SIG-M5 treated with dmso at 0.1 percent for 504 hours (cell line): ENCODE measurements around the gene SMARCC2.
"Not testable (repeated sequence)": the region's sequence is repeated elsewhere in the genome, so short reads cannot be mapped to it uniquely, and the experiment has no call there.

Experiments
- DNase-seq: peaks from one replicate; lab custom pipeline; 2025; ENCODE audit not compliant: unreplicated experiment; lab: John Stamatoyannopoulos, UW

Gene SMARCC2

GRCh38 chr12:56212361-56212760, 23.1 kb upstream of the SMARCC2 start:
- no peak for DNase-seq

- DNase-seq: no peak
Measured at GRCh38 chr12:56208006-56208405, 18.7 kb upstream of the SMARCC2 start.

GRCh38 chr12:56206452-56207166, 17.3 kb upstream of the SMARCC2 start:
- DNase-seq: peak; percentile 48

- no peak for DNase-seq
Measured at GRCh38 chr12:56205445-56205844, 16.2 kb upstream of the SMARCC2 start.

GRCh38 chr12:56204275-56204674, 15.0 kb upstream of the SMARCC2 start:
- no peak for DNase-seq

GRCh38 chr12:56202838-56203237, 13.6 kb upstream of the SMARCC2 start:
- DNase-seq: no peak

- DNase-seq: no peak
Measured at GRCh38 chr12:56202366-56202765, 13.1 kb upstream of the SMARCC2 start.

- DNase-seq: no peak
Measured at GRCh38 chr12:56198836-56199235, 9.6 kb upstream of the SMARCC2 start.

GRCh38 chr12:56197921-56198635, 8.8 kb upstream of the SMARCC2 start:
- DNase-seq: no peak

GRCh38 chr12:56196818-56197550, 7.7 kb upstream of the SMARCC2 start:
- not testable (repeated sequence) for DNase-seq

GRCh38 chr12:56193025-56193578, 3.8 kb upstream of the SMARCC2 start:
- peak; percentile 92 for DNase-seq

- no peak for DNase-seq
Measured at GRCh38 chr12:56192582-56192981, 3.3 kb upstream of the SMARCC2 start.

- DNase-seq: no peak
Measured at GRCh38 chr12:56190695-56191155, 1.4 kb upstream of the SMARCC2 start.

GRCh38 chr12:56189918-56190694, 823 bp upstream of the SMARCC2 start:
- peak; percentile 69 for DNase-seq

- no peak for DNase-seq
Measured at GRCh38 chr12:56188778-56189098, 545 bp downstream of the SMARCC2 start.

- peak; percentile 63 for DNase-seq
Measured at GRCh38 chr12:56188131-56188777, 1.0 kb downstream of the SMARCC2 start.

- no peak for DNase-seq
Measured at GRCh38 chr12:56186957-56187356, 2.3 kb downstream of the SMARCC2 start.

- no peak for DNase-seq
Measured at GRCh38 chr12:56178347-56178746, 10.9 kb downstream of the SMARCC2 start.

GRCh38 chr12:56172839-56173238, 16.4 kb downstream of the SMARCC2 start:
- no peak for DNase-seq

- no peak for DNase-seq
Measured at GRCh38 chr12:56169229-56169759, 20.0 kb downstream of the SMARCC2 start.
